Stimulated activated CD4-positive, alpha-beta T cell treated with anti-CD3 and anti-CD28 coated beads, Interleukin-4, amount 100 ng/mL, for 48 hours (primary cell): ENCODE results near the gene ARL5B.

ENCODE experiments used
- DNase-seq, 2 donors: peaks; one replicate each; pipeline ENCODE4 v3.0.0-alpha.2; 2020; ENCODE audit warnings: low read depth in 2 of 2

The ARL5B gene

DNA sequence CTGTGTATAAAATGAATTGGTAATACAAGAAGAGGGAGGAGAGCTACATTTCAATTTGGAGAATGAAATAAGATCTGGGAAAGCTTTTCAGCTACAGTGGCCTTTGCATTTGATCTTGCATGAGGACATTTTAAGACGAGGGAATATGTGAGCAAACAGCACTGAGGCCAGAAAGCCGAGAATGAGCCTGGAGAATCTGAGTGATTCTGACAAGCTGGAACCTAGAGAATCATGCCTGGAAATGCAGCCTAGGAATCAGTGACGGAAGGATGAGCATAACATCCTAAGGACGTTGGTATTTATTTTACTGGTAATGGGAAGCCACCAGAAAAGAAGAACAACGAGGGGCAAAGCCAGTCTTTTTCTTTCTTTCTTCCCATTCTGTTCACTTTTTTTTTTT is 44.3 kb downstream of the ARL5B start:
- no peak for DNase-seq

DNA sequence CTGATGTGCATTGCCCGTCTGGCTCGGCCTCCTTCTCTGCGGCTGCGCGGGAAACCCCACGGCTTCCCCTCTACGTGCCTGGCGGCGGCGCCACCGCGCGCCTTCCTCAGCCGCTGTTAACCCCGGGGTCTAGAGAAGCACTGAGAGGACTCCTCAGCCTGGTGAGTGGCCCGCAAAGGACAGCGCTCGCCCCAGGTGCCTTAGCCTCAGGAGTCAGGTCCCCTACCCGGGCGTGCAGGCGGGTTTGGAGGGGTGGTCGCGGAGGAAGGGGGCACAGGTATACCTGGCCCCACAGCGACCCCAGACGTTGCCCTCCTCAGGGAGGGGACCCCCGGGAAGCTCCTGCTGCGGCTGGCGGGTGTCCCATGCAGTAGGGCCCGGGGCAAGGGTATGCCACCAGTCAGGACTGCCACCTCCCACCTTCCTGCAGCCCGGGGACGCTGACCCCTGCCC is 51.0 kb downstream of the ARL5B start:
- DNase-seq = no peak

DNA sequence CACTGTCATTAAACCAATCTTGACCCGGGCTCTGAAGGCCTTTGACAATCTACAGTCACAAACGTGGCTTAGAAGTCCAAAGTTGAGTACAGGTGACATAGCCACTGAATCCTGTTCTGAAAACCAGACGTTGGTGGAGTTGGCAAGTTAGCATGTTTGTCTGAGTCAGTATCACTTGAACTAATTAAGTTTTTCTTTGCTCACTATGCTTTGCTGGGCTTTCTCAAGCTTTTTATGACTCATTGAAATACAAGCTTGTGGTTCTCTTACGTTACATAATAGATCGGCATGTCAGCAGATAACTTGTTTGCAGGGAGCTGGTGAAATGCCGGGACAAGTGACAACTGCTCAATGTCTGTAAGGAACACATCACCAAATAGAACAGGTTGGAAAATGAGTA is 53.8 kb downstream of the ARL5B start:
- DNase-seq = no peak

DNA sequence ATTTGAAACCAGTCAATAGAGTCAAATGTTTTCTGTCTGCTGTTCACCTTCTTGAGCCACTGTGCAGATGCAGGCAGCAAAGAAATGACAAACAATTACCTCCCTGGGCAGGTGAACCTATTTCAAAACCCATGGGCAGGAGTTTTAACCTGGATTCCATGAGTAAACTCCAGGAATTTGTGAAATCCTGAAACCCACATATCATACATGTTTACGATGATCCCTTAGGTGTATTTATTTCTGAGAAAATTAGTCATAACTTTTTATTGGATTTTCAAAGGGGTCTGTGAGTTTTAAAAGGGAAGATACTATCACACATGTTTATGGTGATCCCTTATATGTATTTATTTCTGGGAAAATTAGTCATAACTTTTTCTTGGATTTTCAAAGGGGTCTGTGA is 59.8 kb downstream of the ARL5B start:
- DNase-seq = no peak

DNA sequence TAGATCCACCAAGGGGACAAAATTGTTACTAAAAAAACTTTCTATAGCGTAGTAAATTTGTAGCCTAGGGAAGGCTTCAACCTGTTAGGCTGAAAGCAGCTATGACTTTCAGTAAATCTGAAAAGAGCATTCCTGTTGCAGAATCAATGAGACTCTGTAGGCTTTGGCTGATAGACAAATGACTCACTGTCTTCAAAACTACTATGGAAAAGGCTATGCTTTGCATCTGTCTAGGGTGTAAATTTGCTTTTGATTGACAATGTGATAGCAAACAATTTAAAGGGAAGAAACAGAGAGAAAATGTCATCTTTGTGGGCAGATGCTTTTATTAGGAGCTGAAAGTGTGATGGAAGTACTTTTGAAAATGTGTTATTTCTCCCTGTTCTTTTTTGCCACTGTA is 60.6 kb downstream of the ARL5B start:
- no peak for DNase-seq

DNA sequence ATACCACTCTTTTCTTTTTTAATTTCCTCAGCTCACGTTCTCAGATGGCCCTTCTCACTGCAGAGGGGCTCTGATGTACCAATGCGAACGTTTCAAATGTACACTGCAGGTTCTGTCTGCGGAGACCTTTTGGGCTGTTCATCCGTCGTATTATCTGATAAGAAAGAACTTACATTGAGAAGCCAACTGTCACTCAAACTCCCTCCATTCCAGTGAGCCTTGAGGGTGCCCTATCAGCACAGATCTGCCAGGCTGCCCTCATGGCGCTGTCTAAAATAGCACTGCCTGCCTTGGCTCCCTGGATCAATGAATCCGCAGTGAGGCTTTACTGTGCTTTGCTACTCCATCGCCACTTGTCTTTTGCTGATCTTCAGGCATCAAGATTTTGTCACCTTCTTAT is 61.8 kb downstream of the ARL5B start:
- DNase-seq = no peak

DNA sequence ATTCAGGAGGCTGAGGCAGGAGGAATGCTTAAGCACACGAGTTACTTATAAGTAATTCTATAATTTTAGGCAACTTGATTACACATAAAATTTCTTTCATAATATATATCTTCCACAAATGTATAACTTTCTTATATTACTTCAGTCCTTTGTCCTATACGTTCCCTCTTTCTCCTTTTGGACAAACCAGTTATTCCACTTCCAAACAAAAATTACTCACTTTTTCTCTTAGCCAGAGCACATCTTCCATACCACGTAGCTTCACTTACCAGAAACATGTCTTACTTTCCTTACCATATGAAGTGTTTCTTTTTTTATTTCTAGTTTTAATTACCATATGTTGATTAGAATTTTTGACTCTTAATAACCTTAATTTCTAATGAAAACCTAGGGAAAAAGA is 64.6 kb downstream of the ARL5B start:
- no peak for DNase-seq
